Right atrium auricular region (tissue), 2 donors: Measurements from ENCODE around the gene DCUN1D2. TPM values are rescaled to one million over a fixed set of nuclear protein-coding genes. Genes with fewer than 3 reads are reported as not detected.

Source experiments
- DNase-seq: peaks from one replicate; pipeline ENCODE4 v3.0.0-alpha.2; 2019; ENCODE audit warnings: low spot score
- H3K27ac ChIP-seq, 2 donors: fragments of 200-600 bp; sonication (generic); 1 replicate in 1 of 2; 2 replicates in 1 of 2; pipeline ENCODE4 v1.5.1; 2016 to 2019
- H3K27me3 ChIP-seq, 2 donors: fragments of 200-600 bp; sonication (generic); one replicate each; pipeline versions ENCODE4 v1.5.1 to v1.6.0; 2017 to 2019
- H3K36me3 ChIP-seq: fragments of 200-600 bp; sonication (generic); one replicate; pipeline ENCODE4 v1.5.1; 2016
- H3K4me1 ChIP-seq, 2 donors: fragments of 200-600 bp; sonication (generic); one replicate each; pipeline versions ENCODE4 v1.5.1 to v1.6.0; 2017 to 2019
- H3K4me3 ChIP-seq, 2 donors: fragments of 200-600 bp; sonication (generic); 1 replicate in 1 of 2; 2 replicates in 1 of 2; pipeline ENCODE4 v1.5.1; 2017 to 2019; ENCODE audit warnings: mild to moderate bottlenecking in 1 of 2, moderate library complexity in 1 of 2
- H3K9me3 ChIP-seq, 2 donors: fragments of 200-600 bp; sonication (generic); one replicate each; pipeline ENCODE4 v1.5.1; 2019
- total RNA-seq, 2 donors: library from RNA; depleted of rRNA; stranded (reverse); fragments of >200 nt; gene quantifications; one replicate each; pipeline ENCODE4 v1.1.0, GENCODE V29; 2016
- TF ChIP-seq, protein P1 (sequence below), 2 donors: fragments of 200-600 bp; sonication (generic); IDR thresholded peaks; one replicate each; pipeline ENCODE4 v1.5.1; 2019; ENCODE audit warnings: antibody characterized with exemption in 2 of 2

The DCUN1D2 gene
- total RNA-seq, 2 donors from 2014 or later: 45.3 to 65.5 TPM

DNA sequence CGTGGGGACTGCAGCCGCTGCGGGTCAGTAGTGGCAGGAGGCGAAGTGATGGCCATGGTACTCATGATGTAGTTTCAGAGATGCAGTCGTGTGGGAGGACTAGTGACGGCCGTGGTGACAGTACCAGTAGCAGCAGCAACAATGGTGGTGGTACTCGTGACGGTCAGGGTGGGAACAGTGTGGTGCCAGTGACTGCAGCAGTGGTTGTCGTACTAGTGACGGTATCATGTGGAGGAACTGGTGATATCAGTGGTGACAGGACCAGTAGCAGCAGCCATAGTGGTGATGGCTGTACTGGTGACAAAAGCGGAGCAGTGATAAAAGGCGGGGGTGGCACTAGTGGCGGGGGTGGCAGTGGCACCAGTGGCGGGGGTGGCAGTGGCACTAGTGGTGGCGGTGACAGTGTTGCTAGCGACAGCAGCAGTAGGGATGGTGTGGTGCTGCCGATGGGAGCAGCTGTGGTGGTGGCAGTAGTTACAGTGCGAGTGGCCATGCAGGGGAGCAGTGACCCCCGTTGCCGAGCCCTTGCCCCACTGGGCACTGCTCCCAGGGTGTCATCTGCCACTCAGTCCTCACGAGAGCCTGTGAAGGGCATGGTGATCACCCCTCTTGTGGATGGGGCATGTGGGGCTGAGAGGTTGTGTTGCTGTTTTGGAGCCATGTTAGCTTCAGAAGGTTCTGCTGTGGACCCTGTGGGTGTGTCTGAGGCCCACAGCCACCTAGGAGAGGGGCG is 60.0 kb downstream of the DCUN1D2 start:
- Histone ChIP-seq H3K4me1 (peaks cover 0 to 6% of the 10 kb centered on the region in 2 donors), H3K27ac (peak overlapping the region; percentile 64 to 76), H3K27me3 (no peaks in the 10 kb centered on the region), H3K9me3 (no peaks in the 10 kb centered on the region), H3K4me3 (no peak overlapping the region), H3K36me3 (peaks cover 68% of the 10 kb centered on the region)
- TF ChIP-seq, protein P1, sequence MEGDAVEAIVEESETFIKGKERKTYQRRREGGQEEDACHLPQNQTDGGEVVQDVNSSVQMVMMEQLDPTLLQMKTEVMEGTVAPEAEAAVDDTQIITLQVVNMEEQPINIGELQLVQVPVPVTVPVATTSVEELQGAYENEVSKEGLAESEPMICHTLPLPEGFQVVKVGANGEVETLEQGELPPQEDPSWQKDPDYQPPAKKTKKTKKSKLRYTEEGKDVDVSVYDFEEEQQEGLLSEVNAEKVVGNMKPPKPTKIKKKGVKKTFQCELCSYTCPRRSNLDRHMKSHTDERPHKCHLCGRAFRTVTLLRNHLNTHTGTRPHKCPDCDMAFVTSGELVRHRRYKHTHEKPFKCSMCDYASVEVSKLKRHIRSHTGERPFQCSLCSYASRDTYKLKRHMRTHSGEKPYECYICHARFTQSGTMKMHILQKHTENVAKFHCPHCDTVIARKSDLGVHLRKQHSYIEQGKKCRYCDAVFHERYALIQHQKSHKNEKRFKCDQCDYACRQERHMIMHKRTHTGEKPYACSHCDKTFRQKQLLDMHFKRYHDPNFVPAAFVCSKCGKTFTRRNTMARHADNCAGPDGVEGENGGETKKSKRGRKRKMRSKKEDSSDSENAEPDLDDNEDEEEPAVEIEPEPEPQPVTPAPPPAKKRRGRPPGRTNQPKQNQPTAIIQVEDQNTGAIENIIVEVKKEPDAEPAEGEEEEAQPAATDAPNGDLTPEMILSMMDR (IDR thresholded peaks at IDR 0.05): no peak
- no peak for DNase-seq

DNA sequence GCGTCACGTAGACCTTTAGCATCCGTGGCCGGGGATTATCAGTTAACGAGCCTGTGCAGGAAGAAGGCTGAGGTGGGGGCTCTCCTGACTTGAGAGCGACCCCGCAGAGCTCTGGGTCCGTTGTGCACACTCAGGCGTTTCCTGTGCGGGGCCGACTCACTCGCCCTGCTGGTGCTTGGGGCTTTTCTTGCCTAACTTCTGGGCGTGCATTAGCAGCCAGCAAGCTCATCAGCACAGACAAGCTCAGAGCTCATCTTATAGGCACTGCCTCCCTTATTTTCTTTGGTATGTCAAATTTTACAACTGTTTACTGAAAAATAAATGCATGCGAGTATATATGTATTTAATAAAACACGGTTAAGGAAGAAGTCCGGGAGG is 60.9 kb downstream of the DCUN1D2 start:
- DNase-seq: no peak
- TF ChIP-seq, protein P1 (IDR thresholded peaks at IDR 0.05): no peak

DNA sequence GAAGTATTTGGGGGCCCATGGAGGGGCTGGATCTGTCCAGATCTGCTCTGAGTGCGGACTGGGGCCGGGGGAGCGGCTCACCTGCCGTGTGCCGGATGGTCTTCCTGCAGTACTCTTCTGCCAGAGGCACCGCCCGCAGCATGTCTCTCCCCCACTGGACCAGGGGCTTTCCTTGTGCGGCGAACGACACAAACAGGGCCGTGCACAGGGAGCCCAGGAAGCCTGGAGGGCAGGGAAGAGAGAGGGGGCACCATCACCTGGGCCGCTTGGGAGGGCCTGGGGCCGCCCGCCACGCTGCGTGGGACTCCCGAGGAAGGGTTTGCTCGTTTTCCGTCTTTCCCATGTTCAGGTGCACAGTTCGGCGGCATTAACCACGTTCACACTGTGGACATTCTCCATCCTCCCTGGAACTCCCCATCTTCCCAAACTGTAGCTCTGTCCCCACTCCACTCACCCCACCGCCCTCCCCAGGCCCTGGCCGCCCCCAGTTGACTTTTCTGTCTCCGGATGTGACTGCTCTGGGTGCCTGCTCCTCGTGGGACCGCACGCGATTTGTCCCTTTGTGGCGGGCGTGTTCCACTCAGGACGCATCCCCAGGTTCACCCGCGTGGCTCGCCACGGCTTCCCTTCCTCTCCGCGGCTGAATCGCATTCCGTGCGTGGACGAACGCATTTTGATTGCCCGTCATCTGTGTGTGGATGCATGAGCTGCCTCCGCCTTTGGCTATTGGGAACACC is 61.5 kb downstream of the DCUN1D2 start:
- Histone ChIP-seq H3K4me1 (peaks cover 0 to 6% of the 10 kb centered on the region in 2 donors), H3K27ac (peak overlapping the region; percentile 27 to 76), H3K4me3 (no peak overlapping the region), H3K36me3 (peaks cover 79% of the 10 kb centered on the region), H3K9me3 (no peaks in the 10 kb centered on the region), H3K27me3 (no peaks in the 10 kb centered on the region)
- TF ChIP-seq, protein P1 (IDR thresholded peaks at IDR 0.05): no peak
- DNase-seq: no peak

More for the DNA sequence above, 60.9 kb downstream of the DCUN1D2 start:
- peaks cover 74% of the 10 kb centered on the region for H3K36me3 ChIP-seq
- peak overlapping the region; percentile 64 to 76 for H3K27ac ChIP-seq
- H3K27me3 ChIP-seq: no peaks in the 10 kb centered on the region
- no peaks in the 10 kb centered on the region for H3K9me3 ChIP-seq
- H3K4me3 ChIP-seq: no peak overlapping the region
- peaks cover 0 to 6% of the 10 kb centered on the region in 2 donors for H3K4me1 ChIP-seq

DNA sequence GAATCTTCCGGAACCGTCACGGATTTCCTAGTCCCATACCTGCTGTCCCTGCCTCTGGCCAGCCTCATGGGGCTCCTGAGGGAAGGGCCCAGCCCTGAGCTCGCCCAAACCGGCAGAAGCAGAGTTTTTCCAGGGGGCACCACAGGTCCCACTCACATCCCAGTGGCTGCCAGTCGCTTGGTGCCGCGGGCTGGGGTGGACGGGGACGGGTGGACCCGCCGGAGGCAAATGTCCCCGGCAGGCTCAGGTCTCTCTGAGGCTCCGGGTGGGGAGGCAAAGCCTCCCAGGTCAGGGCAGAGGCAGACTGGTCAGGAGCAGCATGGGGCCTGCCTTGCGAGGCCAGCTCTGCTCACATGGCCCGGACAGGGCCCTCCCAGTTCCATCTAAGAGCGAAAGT is 62.0 kb downstream of the DCUN1D2 start:
- DNase-seq: no peak
- H3K4me1 ChIP-seq: peaks cover 0 to 6% of the 10 kb centered on the region in 2 donors
- TF ChIP-seq, protein P1 (IDR thresholded peaks at IDR 0.05): no peak
- peak overlapping the region; percentile 27 to 76 for H3K27ac ChIP-seq
- no peaks in the 10 kb centered on the region for H3K9me3 ChIP-seq
- H3K4me3 ChIP-seq: no peak overlapping the region
- no peaks in the 10 kb centered on the region for H3K27me3 ChIP-seq
- H3K36me3 ChIP-seq: peaks cover 82% of the 10 kb centered on the region

DNA sequence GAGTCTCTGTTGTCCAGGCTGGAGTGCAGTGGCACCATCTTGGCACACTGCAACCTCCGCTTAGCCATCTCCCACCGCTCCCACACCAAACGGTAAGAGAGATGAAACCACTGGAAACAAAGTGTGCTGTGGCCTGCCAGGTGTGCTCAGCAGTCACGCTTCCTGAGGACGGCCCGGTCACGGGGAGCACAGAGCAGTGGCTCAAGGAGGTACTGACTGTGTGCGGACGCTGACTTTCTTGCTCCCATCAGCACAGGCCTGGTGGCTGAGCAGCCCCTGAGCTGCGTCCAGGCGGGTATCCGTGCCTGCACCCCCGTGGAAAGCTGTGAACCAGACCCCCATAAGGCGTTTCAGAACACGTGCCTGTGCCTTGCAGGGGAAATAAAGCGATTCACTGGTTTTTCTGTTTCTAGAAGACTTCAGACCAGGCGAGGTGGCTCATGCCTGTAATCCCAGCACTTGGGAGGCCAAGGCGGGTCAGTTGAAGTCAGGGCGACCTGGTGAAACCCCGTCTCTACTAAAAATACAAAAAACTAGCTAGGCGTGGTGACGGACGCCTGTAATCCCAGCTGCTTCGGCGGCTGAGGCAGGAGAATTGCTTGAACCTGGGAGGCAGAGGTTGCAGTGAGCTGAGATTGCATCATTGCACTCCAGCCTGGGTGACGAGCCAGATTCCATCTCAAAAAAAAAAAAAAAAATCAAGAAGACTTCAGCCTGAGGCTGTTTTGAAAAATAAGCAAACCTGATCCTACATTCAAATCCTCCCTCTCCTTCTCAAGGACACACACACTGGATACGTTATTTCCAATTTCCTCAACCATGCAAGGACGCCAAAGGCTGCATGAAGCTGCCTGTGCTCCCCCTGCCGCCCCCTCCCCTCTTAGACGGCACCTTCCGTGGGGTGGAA is 62.7 kb downstream of the DCUN1D2 start:
- no peaks in the 10 kb centered on the region for H3K27me3 ChIP-seq
- peaks cover 82% of the 10 kb centered on the region for H3K36me3 ChIP-seq
- H3K4me3 ChIP-seq: no peak overlapping the region
- DNase-seq: no peak
- TF ChIP-seq, protein P1 (IDR thresholded peaks at IDR 0.05): no peak
- peak overlapping the region; percentile 27 to 76 for H3K27ac ChIP-seq
- H3K9me3 ChIP-seq: no peaks in the 10 kb centered on the region
- H3K4me1 ChIP-seq: peaks cover 0 to 4% of the 10 kb centered on the region in 2 donors
